Iris pigment epithelial cell (primary cell): ENCODE data around the gene RNF5.
"Not testable (repeated sequence)": the region's sequence is repeated elsewhere in the genome, so short reads cannot be mapped to it uniquely, and the experiment has no call there.

Experiments used
- DNase-seq: peaks from one replicate; pipeline ENCODE4 v3.0.0-alpha.2; 2011; ENCODE audit warnings: low read depth

RNF5 gene

DNA sequence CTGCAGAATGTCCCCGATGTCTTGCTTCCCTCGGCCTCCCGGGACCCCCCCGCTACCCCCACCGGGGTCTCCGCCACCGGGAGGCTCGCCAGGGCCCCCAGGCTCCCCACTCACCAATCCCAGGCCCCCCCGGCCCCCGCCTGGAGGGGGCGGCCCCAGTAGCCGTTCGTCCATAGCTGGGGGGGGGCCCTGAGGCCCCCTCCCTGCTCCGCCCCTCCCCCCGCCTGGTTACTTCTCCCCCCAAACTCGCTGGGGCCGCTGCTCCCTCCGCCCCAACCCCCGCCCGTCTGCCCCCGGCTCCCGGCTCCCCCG lies 11.5 kb downstream of the RNF5 start:
- DNase-seq, result no peak

DNA sequence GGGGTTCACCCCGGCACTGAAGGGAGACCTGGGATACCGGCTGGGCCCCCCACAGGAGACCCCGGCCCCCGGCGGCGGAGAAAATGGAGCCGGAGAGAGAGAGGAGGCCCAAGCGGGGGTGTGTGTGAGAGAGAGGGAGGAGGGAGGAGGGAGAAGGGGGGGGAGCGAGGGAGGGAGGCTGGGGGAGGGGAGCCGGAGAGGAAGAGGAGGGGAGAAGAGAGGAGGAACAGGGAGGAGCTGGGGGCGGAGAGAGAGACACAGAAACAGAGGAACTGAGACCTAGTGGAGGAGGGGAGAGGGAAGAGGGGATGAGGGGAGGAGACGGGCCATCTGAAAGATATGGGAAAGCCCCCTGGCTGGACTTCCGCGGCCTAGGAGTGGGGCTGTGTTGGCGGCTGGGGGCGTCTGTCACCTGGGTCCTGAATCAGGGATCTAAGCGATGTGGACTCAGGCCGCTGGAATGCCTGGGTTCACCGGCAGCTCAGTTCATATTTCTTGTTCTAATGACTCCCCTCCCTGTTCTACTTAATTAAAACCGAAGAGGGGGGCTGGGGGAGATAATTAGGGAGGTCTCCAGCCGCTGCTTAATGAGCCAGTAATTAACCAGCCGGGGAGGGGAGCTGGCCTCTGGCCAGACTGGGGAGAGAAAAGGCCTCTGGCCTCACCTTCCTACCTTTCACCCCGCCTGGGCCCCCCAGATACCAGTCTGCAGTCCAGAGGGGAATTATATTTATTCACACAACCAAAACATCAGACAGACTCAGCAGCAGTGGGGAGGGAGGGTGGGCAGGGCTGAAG lies 12.0 kb downstream of the RNF5 start, which contains the start of gene PBX2:
Gene PBX2 (minus strand): TSS at position 149 of the 798 bp plus-strand sequence. CDS start 287 bp downstream, outside the sequence.
- peak; percentile 91 for DNase-seq

DNA sequence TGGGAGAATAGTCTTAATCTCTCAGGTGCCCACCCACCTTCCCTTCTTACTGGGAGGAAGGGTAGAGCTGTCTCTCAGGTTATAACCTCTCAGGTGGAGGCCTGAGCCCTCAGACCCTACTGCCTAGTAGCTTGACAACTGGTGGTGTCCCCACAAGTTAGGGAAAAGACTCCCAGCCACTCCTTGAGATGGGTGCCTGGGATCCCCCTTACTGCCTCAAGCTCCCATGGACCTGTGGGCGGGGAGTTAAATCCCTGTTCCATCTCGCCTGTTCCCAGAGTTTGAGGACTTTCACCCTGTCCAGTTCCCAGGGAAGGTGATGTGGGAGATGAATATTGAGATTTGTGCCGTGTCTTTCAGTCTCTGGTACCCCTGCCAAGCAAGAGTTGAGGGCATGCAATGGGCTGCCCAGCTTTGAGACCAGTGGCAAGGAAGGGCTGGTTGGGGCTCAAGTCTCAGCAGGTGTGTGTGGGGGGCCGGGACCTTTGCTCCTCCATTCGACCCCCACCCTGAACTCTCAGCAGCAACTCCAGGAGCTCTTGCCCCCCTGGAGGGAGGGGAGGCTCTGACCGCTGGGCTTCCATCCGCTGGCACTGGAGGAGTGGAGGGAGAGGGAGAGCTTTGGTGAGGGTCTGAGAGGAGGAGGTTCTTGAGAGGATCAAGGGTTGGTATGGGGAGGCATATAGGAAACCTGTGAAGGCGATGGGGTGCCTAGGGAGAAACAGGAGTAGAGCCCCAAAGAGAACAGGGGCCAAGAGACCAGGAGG lies 12.9 kb downstream of the RNF5 start:
- no peak for DNase-seq

GRCh38 chr6:32191696-32192607 lies 13.7 kb downstream of the RNF5 start:
- no peak for DNase-seq

DNA sequence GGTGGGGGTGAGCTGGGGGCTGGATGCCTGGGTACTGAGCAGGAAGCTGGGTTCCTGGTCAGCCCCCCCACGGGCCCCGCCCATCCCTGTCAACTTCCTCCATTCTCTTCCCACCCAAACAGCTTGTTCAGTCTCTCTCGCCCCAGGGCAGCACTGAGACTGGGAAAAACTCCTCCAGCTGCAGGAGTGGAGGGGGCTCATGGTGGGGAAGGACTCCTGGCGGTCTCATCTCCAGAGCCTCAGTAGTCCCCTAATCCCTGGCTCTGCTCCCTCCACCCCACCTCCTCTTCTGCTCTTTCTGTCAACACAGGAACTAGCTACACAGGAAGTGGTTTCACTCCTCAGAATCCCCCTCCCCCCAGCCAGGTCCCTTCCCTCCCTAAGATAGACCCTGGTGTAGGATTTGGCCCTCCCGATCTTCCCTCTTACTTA lies 14.4 kb downstream of the RNF5 start, which contains the start of gene GPSM3:
Gene GPSM3 (minus strand): TSS at position 36 of the 432 bp plus-strand sequence. CDS start 130 bp downstream, outside the sequence.
- DNase-seq, result peak; percentile 50

- not testable (repeated sequence) for DNase-seq
Observed at GRCh38 chr6:32193096-32193495, 14.9 kb downstream of the RNF5 start.

- DNase-seq, result no peak
Observed at GRCh38 chr6:32194388-32194787, 16.2 kb downstream of the RNF5 start.

- peak; percentile 69 for DNase-seq
Observed at GRCh38 chr6:32194825-32195651, 16.8 kb downstream of the RNF5 start.

DNA sequence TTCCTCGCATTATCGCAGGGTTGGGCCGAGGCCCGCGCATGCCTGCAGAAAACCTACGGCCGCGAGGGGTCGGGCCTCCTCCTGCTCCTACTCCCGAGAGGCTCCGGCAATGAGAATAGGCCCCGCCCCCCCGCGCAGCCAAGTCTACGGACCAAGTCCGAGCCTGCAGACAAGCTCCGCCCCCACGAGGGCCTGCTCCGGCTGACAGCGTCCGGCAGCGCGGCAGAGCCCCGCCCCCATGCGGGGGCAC lies 17.4 kb downstream of the RNF5 start:
- peak; percentile 100 for DNase-seq

GRCh38 chr6:32195902-32196681 lies 17.9 kb downstream of the RNF5 start:
- DNase-seq, result peak; percentile 74

GRCh38 chr6:32196682-32197616 lies 18.7 kb downstream of the RNF5 start:
- peak; percentile 21 for DNase-seq

DNA sequence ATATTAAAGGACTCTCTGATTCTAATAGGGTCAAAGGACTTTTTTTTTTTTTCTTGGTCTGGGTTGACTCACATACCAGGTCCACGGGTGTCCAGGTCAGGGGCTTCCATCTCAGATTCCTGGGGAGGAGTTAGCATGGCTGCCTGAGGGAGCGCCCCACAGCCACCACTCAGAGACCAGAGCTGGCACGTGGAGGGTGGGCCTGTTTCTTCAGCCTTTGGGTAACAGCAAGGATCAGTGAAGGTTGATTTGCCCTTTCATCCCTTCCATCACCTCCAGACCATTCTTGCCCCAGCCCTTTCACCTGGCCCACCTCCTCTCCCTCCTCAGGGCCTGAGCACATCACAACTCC lies 20.1 kb downstream of the RNF5 start:
- no peak for DNase-seq

DNA sequence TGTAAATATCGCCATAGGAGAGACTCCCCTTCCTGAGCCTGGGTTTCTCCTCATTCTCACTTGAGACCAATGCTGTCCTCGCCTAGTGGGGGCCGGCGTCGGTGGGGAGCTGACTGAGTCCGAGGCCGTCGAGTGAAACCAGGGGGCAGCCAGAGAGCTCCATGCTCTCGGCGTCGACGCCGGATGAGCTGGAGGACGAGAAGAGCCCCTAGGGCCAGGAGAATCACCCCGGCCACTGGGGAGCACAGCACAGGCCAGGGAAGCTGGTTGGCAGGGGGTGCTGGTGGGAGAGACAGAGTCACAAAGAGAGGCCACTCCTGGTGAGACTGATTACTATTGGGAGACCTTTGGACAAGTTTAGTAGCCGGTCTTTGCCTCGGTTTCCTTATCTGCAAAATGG lies 20.7 kb downstream of the RNF5 start:
- DNase-seq, result no peak

- no peak for DNase-seq
Observed at GRCh38 chr6:32200711-32201475, 22.7 kb downstream of the RNF5 start.

DNA sequence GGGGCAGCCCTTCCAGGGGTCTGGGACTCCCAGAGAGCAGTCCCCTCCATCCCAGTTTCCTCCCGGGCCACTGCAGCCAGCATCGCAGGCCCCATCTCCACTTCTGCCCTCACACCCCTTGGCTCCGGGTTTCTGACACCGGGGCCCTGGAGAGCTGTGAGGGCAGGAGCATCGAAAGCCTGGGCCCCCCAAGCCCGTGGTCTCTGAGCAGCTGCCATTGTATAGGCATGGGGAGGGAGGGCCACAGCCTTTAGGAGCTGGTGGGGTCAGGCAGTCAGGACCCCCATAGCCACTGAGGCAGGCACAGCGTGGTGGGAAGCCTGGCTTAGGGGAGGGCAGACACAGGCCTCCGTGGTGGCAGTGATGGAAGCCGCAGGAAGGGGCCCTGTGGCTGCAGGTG lies 24.0 kb downstream of the RNF5 start:
- no peak for DNase-seq

- DNase-seq, result no peak
Observed at GRCh38 chr6:32203426-32204267, 25.4 kb downstream of the RNF5 start.

DNA sequence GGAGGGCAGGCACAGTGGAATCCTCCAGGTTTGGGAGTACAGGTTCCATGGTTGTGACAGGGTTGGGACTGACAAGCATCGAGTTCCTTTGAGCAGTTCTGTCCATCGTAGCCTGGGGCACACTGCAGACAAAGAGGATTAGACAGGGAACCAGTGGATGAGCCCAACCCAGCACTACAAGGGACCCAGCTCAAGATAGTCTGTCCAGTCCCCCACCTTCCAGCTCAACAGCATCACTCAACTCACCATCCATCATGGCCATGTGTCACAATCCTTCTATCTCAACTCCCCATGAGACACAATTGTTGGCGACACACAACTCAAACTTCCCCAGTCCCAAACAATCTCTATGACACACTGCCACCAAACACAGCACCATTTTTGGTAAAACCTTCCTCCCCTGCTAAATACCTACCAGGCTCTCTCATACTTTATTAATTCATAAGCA lies 26.1 kb downstream of the RNF5 start:
- no peak for DNase-seq

- no peak for DNase-seq
Observed at GRCh38 chr6:32208996-32209395, 30.8 kb downstream of the RNF5 start.
